ENCODE results near the gene ULBP1.

The ULBP1 gene

DNA sequence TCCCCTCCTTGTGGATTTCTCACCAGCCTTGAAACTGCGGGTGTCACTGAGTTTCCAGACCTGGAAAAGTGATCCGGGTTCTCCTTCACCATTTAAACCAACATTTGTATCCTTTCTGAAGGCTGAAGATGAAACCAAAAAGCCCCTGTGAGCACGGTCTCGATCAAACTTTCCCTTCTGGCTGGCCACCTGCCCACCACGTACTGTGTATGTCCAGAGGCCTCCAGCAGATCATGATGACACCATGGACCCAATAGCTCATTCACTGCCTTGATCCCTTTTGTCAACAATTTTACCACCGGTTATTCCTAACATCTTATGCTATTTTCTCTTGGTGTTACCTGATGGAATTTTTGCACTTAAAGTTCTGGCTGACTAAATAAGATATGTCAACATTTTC is 15.6 kb downstream of the ULBP1 start:
- no peak for DNase-seq (ENCODE audit: low read depth)
- TF ChIP-seq, protein P1, sequence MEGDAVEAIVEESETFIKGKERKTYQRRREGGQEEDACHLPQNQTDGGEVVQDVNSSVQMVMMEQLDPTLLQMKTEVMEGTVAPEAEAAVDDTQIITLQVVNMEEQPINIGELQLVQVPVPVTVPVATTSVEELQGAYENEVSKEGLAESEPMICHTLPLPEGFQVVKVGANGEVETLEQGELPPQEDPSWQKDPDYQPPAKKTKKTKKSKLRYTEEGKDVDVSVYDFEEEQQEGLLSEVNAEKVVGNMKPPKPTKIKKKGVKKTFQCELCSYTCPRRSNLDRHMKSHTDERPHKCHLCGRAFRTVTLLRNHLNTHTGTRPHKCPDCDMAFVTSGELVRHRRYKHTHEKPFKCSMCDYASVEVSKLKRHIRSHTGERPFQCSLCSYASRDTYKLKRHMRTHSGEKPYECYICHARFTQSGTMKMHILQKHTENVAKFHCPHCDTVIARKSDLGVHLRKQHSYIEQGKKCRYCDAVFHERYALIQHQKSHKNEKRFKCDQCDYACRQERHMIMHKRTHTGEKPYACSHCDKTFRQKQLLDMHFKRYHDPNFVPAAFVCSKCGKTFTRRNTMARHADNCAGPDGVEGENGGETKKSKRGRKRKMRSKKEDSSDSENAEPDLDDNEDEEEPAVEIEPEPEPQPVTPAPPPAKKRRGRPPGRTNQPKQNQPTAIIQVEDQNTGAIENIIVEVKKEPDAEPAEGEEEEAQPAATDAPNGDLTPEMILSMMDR (IDR thresholded peaks at IDR 0.05; ENCODE audit: low read depth, low read length, missing control alignments): no peak

DNA sequence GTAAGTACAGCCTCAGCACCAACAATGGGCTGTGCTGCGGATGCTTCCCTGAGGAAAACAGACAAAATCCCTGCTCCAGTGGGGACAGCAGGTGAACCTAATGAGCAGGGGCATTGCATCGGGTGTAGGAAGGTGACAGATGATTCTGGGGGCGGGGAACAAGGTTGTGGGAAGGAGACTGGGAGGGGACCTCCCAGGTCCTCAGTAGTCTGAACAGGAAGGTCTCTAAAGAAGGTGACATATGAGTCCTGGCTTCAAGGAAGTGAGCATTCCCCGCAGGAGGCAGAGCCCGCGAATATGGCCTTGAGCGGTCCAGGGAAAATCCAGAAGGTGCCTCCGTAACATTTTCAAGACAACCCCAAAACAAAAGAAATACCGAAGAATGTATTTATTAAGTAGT is 19.4 kb downstream of the ULBP1 start:
- DNase-seq (ENCODE audit: low read depth): no peak
- H3K4me3 ChIP-seq (ENCODE audit: low read depth, low read length): no peak overlapping the region
- TF ChIP-seq, protein P1 (IDR thresholded peaks at IDR 0.05; ENCODE audit: low read depth, low read length, missing control alignments): no peak

More for the DNA sequence above, 15.6 kb downstream of the ULBP1 start:
- no peak overlapping the region for H3K4me3 ChIP-seq (ENCODE audit: low read depth, low read length)

DNA sequence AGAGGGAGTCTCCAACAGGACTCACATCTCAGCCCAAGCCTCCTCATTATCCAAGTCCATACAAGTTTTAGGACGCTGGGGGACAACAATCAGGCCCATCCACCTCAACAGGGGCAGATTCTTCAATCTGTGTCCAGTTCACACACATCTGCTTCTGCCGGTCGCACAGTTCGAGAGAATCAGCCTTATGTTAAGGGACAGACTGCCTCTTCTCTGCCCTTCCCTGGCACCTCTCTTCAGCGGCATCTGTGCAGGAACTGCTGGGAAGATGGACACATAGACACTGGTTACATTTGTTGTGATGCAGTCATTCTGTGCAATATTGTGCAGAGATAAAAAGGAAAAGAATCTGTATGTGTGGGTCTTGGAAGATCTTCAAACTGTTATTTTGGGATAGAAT is 21.0 kb downstream of the ULBP1 start:
- TF ChIP-seq, protein P1 (IDR thresholded peaks at IDR 0.05; ENCODE audit: low read depth, low read length, missing control alignments): no peak
- H3K4me3 ChIP-seq (ENCODE audit: low read depth, low read length): no peak overlapping the region
- DNase-seq (ENCODE audit: low read depth): no peak

DNA sequence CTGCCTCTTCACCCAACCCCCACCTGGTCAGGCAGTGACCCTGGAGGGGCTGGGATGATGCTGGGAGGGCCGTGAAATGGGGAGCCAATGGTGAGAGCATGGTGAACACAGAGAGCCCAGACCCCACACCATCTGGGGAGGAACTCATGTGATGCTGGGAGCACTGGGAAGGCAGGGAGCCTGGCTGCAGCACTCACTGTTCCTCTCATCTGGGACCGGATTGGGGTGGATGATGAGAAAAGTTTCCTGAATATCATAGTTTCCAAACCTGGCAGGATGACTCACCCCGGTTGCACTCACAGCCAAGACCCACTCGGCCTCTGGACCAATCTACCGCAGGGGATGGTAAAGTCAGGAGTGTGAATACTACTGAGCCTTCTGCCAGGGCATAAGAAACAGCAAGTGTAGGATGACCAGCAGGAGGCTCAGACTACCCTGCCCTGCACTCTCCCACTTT is 21.8 kb downstream of the ULBP1 start:
- no peak for DNase-seq (ENCODE audit: low read depth)
- H3K4me3 ChIP-seq (ENCODE audit: low read depth, low read length): no peak overlapping the region
- TF ChIP-seq, protein P1 (IDR thresholded peaks at IDR 0.05; ENCODE audit: low read depth, low read length, missing control alignments): no peak

DNA sequence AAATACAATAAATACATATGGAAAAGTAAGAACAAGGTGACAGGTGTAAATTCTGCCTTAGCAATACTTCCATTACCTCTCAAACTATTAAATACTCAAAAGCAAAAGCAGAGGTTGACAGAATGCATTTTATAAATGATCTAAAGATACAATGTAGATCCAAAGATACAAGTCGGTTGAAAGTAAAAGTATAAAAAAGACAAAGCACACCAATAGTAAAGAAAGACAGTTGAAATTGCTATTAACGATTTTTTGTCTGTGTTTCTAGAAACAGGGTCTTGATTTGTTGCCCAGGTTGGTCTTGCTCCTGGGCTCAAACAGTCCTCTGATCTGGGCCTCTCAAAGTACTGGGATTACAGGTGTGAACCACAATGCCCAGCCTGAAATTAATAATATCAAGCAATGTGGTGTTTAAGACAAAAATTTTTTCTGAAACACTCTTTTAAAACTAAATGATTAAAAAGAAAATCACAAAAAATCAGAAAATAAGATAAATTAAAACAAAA is 23.9 kb downstream of the ULBP1 start:
- TF ChIP-seq, protein P1 (IDR thresholded peaks at IDR 0.05; ENCODE audit: low read depth, low read length, missing control alignments): no peak
- H3K4me3 ChIP-seq (ENCODE audit: low read depth, low read length): no peak overlapping the region
- DNase-seq (ENCODE audit: low read depth): no peak

DNA sequence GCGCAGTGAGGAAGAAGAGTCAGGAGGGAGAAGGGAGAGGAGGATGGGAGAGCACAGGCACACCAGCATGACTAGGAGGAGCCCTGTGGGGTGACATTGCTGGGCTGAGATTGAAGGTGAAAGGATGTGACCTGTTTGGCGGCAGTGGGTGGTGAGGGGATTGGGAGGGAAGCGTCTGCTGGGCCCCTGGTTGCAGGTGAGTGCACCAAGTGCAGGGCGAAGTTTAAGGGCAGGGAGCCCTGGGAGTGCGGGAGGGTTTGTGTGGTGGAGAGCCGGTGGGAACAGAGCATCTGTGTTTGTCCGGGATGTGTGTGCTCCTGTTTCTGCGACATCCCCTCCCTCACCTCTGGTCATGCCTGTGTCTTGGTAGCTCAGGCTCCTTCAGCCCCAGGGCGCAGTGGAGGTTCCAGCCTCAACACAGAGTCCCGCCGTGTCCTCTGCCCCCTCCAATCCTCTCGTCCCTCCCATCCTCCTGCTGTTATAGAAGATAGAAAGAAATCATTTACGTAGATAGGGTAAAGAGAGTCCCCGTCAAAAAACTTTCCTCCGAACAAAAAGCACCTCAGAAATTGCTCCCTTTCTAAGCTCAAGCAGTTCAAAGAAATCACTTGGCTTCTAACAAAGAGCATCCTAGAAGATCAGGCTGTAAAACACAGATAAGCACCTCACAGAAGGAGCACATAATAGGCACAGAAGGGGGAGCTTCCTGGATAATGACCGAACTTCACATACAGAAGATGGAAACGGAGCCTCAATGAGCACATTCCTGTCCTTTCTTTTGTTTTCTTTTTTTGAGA is 25.0 kb downstream of the ULBP1 start:
- TF ChIP-seq, protein P1 (IDR thresholded peaks at IDR 0.05; ENCODE audit: low read depth, low read length, missing control alignments): no peak
- H3K4me3 ChIP-seq (ENCODE audit: low read depth, low read length): no peak overlapping the region
- no peak for DNase-seq (ENCODE audit: low read depth)
